ENCODE data around the gene SYNGR1. TPM values are rescaled to one million over a fixed set of nuclear protein-coding genes. Genes with fewer than 3 reads are reported as not detected.

SYNGR1 gene
- total RNA-seq (2014; rRNA removed; shearing (Covaris generic)), result 7.0 and 14.8 TPM in 2 replicates

- no peak for DNase-seq (ENCODE audit: low read depth)
These were observed at the start of gene SYNGR1 for GRCh38 chr22:39349967-39350726. TSS of gene SYNGR1 (plus strand) at chr22:39349991. CDS start at chr22:39350011, 20 bp downstream.

GRCh38 chr22:39300186-39300830, 49.5 kb upstream of the SYNGR1 start:
- DNase-seq (ENCODE audit: low read depth), result peak; percentile 68

- peak; percentile 55 for DNase-seq (ENCODE audit: low read depth)
These were observed 48.7 kb upstream of the SYNGR1 start for GRCh38 chr22:39301108-39301507.

- DNase-seq (ENCODE audit: low read depth), result no peak
These were observed 47.9 kb upstream of the SYNGR1 start for GRCh38 chr22:39301926-39302325.

DNA sequence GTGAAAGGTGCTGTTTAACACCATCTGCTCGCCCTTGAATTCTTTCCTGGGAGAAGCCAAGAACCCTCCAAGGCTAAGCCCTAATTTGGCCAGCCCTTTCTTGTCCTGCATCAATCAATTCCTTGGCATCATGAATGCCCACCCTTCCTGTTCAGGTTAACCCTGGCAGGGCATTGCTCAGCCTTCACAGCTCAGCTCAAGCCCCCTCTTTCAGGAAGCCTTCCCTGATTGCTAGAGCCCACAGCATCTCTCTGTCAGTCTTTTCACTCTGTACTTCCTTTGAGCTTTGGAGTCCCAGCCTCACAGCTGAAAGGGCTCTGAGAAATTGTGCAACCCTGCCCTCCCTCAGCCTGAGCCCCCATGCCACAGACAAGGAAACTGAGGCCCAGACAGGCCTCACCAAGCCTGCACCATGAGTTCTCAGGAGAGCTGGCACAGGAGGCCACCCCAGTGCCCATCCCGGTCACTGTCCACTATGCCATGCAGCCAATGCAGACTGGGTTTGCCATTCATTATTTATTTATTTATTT, 47.3 kb upstream of the SYNGR1 start:
- no peak for DNase-seq (ENCODE audit: low read depth)

DNA sequence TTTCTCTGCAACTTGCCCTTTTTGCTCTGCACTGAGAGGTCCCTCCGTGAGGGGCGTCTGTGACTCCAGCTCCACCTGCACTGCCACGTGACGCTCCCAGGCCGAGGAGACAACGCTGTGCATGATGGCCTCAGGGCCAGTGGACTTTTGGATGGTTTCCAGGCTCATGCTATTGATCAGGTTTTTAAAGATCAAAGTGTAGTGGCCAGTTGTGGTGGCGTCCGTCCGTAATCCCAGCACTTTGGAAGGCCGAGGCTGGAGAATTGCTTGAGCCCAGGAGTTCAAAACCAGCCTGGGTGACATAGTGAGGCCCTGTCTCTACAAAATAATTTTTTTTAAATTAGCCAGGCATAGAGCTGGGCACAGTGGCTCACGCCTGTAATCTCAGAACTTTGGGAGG, 46.4 kb upstream of the SYNGR1 start:
- DNase-seq (ENCODE audit: low read depth), result no peak

- no peak for DNase-seq (ENCODE audit: low read depth)
These were observed 45.7 kb upstream of the SYNGR1 start for GRCh38 chr22:39303892-39304671.

DNA sequence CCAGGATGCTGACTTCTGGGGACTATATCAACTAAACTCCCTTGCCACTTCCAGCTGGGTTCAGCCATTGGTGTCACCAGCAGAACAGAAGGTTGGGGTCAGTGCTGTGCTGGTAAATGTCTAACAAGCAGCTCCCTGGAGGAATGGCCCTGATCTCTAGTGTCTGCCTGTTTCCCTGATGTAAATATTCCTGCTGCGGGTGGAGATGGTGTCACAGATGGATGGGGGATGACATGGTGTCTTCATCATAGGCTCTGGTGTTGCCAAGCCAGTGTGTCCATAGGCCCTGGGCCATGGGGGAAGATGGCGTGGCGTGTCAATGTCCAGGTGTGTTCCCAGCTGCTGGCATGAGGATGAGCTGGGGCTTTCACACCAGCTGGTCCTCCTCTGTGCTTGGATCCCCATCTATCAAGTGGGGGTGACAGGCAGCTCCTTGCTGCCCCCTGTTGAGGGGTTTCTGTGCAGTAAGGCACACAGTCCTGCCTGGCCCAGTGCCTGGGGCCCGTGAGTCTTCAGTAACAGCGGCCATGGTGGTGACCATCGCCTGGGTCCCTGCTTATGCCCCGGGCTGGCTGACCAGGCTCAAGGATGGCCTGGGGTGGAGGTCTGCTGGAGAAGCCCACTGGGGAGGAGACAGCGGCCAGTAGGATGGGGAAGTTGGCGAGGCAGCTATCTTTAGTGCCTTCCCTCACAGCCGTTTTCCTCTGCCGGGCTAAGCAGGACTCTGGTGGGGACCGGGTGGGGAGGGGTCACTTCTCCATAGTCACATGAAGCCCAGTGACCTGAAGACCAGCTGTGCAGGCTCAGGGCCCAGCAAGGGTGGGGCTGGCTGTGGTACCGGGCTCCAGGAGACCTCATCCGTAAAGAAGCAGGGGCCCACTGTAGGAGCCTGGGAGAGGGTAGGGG, 43.1 kb upstream of the SYNGR1 start:
- DNase-seq (ENCODE audit: low read depth), result no peak

- peak; percentile 91 for DNase-seq (ENCODE audit: low read depth)
These were observed 41.0 kb upstream of the SYNGR1 start for GRCh38 chr22:39308614-39309363.

DNA sequence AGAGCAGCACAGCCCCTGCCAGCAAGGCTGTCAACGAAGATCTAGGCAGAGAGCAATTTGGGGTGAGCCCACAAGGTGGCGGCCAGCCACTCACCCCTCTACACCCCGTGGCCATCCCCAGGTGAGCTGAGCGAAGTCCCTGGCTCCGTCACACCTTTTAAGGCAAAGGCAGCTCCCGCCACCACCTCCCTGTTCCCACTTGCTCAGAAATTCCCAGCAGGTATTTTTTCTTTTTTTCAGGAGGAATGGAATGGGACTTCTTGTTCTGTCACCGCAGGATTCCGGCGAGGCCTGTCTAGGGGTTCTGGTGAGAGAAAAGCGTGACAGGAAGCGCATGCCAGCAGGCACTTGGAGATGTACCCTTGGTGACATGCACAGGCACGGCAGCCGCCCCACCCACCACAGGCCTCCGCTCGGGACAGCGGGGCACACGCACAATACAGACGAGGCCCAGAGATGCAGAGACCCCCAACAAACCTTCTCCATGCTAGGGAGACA, 40.4 kb upstream of the SYNGR1 start:
- DNase-seq (ENCODE audit: low read depth), result peak; percentile 72

DNA sequence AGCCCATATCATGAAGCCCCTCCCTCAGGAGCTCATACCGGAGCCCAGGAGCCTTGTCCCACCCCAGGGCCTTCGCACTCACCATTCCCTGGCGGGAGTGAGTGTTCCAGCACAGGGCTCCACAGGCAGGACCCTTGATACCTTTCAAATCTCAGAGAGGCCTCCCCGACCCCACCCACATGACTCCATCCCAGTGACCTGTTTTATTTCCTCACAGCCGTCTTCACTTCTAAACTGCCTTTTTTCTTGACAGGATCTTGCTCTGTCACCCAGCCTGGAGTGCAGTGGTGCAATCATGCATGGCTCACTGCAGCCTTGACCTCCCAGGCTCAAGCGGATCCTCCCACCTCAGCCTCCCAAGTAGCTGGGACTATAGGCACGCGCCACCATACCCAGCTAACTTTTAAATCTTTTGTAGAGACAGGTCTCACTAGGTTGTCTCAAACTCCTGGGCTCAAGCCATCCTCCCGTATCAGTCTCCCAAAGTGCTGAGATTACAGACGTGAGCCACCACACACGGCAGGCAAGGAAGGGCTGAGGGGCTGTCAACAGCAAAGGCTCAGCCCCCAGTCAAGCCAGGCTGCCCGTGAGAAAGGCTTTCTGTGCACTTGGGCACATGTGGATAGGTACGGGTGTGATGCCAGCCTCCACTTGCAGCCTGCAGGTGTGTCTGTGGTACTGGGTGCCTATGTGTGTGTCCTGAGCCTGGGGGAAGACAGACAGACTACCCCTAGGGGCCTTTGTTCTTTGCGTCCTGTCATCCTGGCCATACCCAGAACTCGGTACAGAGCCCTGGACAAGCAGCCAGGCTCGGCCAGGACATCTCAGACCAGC, 39.7 kb upstream of the SYNGR1 start:
- DNase-seq (ENCODE audit: low read depth), result peak; percentile 53

GRCh38 chr22:39311592-39312400, 38.0 kb upstream of the SYNGR1 start:
- no peak for DNase-seq (ENCODE audit: low read depth)

DNA sequence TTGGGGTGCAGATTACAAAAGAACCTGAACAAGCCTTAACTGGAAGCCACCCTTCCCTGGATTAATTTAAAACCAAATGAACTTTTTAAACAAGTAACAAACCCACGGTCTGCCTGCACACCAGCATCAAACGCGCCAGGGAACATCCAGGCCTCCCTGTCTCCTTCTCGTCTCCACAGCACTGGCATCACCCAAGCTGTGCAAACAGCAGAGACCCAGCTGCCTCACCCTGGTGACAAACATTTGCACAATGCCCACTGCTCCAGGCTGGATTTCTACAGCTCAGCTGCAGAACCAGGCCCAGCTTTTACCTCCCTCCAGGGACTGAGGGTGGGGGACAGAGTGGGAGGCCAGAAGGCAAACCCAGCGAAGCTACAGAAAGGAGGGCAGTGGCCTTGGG, 37.4 kb upstream of the SYNGR1 start:
- DNase-seq (ENCODE audit: low read depth), result no peak

GRCh38 chr22:39313258-39314001, 36.4 kb upstream of the SYNGR1 start:
- no peak for DNase-seq (ENCODE audit: low read depth)

GRCh38 chr22:39314251-39314971, 35.4 kb upstream of the SYNGR1 start:
- DNase-seq (ENCODE audit: low read depth), result no peak

DNA sequence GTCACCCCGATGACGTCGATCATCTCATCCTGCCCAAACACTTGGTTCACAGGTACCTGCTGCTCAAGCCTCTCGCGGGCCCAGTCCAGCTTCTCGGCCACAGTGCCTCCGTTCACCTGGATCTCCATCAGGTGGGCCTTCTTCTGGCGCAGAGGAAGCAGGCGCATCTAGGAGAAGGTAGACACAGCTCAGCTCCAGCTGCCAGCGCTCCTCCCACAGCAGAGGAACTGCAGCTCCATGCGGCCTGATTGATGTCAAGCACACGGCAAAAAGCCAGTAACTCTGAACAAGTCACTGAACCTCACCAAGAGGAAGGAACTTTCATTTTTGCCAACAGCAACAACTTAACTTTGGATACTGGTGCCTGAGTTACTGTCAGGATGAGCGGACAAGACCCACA, 34.4 kb upstream of the SYNGR1 start:
- no peak for DNase-seq (ENCODE audit: low read depth)

- DNase-seq (ENCODE audit: low read depth), result peak; percentile 91
These were observed 33.2 kb upstream of the SYNGR1 start for GRCh38 chr22:39316440-39317083.
